ENCODE results near the gene EIF5A. TPM values are rescaled to one million over a fixed set of nuclear protein-coding genes. Genes with fewer than 3 reads are reported as not detected.

Gene EIF5A
- total and polyA plus RNA-seq, 2 experiments from 2014 or later, result 267 to 693 TPM

DNA sequence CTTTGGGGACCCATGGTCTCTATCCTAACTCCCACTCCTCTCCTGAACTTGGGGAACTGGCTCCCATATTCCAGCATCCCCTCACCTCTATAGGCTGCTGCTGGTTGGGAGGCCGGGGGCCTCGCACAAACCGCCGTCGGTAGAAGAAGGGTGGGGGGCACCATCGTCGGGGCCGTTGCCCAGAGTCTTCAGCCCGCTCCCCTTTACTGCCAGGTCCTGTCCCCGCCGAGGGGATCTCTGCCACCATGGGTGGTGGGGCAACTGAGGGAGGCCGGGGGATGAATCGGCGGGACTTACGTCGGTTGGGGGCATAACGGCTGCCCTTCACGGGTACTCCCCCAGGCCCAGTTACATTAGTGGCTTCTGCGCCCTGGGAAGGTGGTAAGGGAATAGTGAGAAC lies 17.3 kb upstream of the EIF5A start:
- Histone ChIP-seq H3K27me3 (no peaks in the 10 kb centered on the region), H3K4me3 (no peak overlapping the region), H3K27ac (no peak overlapping the region), H3K9me2 (replicated peaks; ENCODE audit: insufficient read depth) (no peaks in the 10 kb centered on the region), H3K4me2 (no peak overlapping the region), H3K79me2 (no peaks in the 10 kb centered on the region), H2AFZ (no peak overlapping the region), H3K9me3 (ENCODE audit: low read depth) (no peaks in the 10 kb centered on the region), H3K36me3 (replicated peaks; ENCODE audit: insufficient read depth, low read depth) (no peaks in the 10 kb centered on the region), H4K20me1 (ENCODE audit: insufficient read depth, poor library complexity, severe bottlenecking) (no peaks in the 10 kb centered on the region), H3K4me1 (ENCODE audit: insufficient read depth) (peaks cover 24% of the 10 kb centered on the region)
- 96% methylated on average over 19 of the region's 19 CpGs for WGBS (ENCODE audit: low lambda C conversion rate, missing lambda C conversion rate)
- TF ChIP-seq, protein P1, sequence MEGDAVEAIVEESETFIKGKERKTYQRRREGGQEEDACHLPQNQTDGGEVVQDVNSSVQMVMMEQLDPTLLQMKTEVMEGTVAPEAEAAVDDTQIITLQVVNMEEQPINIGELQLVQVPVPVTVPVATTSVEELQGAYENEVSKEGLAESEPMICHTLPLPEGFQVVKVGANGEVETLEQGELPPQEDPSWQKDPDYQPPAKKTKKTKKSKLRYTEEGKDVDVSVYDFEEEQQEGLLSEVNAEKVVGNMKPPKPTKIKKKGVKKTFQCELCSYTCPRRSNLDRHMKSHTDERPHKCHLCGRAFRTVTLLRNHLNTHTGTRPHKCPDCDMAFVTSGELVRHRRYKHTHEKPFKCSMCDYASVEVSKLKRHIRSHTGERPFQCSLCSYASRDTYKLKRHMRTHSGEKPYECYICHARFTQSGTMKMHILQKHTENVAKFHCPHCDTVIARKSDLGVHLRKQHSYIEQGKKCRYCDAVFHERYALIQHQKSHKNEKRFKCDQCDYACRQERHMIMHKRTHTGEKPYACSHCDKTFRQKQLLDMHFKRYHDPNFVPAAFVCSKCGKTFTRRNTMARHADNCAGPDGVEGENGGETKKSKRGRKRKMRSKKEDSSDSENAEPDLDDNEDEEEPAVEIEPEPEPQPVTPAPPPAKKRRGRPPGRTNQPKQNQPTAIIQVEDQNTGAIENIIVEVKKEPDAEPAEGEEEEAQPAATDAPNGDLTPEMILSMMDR (IDR thresholded peaks at IDR 0.05; ENCODE audit: poor library complexity), result no peak
- no peak for TF ChIP-seq EZH2 (IDR thresholded peaks at IDR 0.05; ENCODE audit: borderline replicate concordance)
- no peak for TF ChIP-seq EZH2phosphoT487 (IDR thresholded peaks at IDR 0.05; ENCODE audit: low read depth, severe bottlenecking, unreplicated experiment)
- no peak for DNase-seq (ENCODE audit: low spot score)

DNA sequence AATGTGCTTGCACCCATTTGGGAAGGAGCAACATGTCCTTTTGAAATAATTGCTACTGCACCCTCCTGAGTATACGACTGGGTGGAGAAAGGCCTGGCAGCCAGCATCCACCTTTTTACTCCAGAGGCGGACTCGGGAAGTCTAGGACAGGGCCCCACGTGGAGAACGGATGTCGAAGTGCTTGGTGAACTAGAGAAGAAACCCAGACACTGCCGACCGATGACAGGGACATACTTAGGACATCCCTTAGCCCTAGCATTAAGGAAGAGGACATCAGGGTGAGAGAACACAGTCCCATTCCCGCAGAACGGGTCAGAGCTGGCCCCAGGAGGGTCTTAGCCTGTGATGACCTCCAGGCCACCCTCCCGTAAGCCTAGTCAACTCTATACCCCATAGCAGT lies 16.7 kb upstream of the EIF5A start:
- Histone ChIP-seq H3K9me2 (replicated peaks; ENCODE audit: insufficient read depth) (no peaks in the 10 kb centered on the region), H3K36me3 (replicated peaks; ENCODE audit: insufficient read depth, low read depth) (no peaks in the 10 kb centered on the region), H3K4me3 (no peak overlapping the region), H2AFZ (no peak overlapping the region), H3K27ac (no peak overlapping the region), H3K4me2 (no peak overlapping the region), H3K4me1 (ENCODE audit: insufficient read depth) (peaks cover 24% of the 10 kb centered on the region), H4K20me1 (ENCODE audit: insufficient read depth, poor library complexity, severe bottlenecking) (no peaks in the 10 kb centered on the region), H3K79me2 (no peaks in the 10 kb centered on the region), H3K9me3 (ENCODE audit: low read depth) (no peaks in the 10 kb centered on the region), H3K27me3 (no peaks in the 10 kb centered on the region)
- WGBS (ENCODE audit: low lambda C conversion rate, missing lambda C conversion rate), result 79% methylated on average over 11 of the region's 11 CpGs
- TF ChIP-seq EZH2 (IDR thresholded peaks at IDR 0.05; ENCODE audit: borderline replicate concordance), result no peak
- TF ChIP-seq, protein P1 (IDR thresholded peaks at IDR 0.05; ENCODE audit: poor library complexity), result no peak
- TF ChIP-seq EZH2phosphoT487 (IDR thresholded peaks at IDR 0.05; ENCODE audit: low read depth, severe bottlenecking, unreplicated experiment), result no peak
- no peak for DNase-seq (ENCODE audit: low spot score)

DNA sequence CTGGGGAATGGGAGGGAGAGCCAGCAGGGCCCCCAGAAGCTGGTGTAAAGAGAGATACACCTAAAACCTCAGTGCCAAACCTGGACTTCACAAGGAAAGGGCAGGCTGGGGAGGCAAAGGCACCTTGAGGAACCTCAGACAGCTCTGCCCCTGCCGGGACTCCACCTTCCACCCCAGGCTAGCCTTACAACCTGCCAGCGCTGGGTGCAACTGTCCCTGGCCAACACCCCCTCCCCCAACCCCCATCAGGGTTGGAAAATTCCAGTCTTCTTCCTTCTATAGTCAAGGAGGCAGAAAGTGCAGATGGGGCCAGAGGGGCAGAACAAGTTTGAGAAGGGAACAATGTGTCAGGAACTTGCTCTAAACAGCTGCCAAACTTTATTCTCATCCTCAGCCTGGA lies 15.2 kb upstream of the EIF5A start:
- Histone ChIP-seq H3K4me1 (ENCODE audit: insufficient read depth) (peaks cover 28% of the 10 kb centered on the region), H3K36me3 (replicated peaks; ENCODE audit: insufficient read depth, low read depth) (no peaks in the 10 kb centered on the region), H4K20me1 (ENCODE audit: insufficient read depth, poor library complexity, severe bottlenecking) (no peaks in the 10 kb centered on the region), H2AFZ (no peak overlapping the region), H3K4me3 (no peak overlapping the region), H3K79me2 (no peaks in the 10 kb centered on the region), H3K9me3 (ENCODE audit: low read depth) (no peaks in the 10 kb centered on the region), H3K4me2 (no peak overlapping the region), H3K27ac (no peak overlapping the region), H3K9me2 (replicated peaks; ENCODE audit: insufficient read depth) (no peaks in the 10 kb centered on the region), H3K27me3 (no peaks in the 10 kb centered on the region)
- DNase-seq (ENCODE audit: low spot score), result no peak
- 77% methylated on average over 2 of the region's 2 CpGs for WGBS (ENCODE audit: low lambda C conversion rate, missing lambda C conversion rate)
- TF ChIP-seq, protein P1 (IDR thresholded peaks at IDR 0.05; ENCODE audit: poor library complexity), result no peak
- no peak for TF ChIP-seq EZH2phosphoT487 (IDR thresholded peaks at IDR 0.05; ENCODE audit: low read depth, severe bottlenecking, unreplicated experiment)
- TF ChIP-seq EZH2 (IDR thresholded peaks at IDR 0.05; ENCODE audit: borderline replicate concordance), result no peak

DNA sequence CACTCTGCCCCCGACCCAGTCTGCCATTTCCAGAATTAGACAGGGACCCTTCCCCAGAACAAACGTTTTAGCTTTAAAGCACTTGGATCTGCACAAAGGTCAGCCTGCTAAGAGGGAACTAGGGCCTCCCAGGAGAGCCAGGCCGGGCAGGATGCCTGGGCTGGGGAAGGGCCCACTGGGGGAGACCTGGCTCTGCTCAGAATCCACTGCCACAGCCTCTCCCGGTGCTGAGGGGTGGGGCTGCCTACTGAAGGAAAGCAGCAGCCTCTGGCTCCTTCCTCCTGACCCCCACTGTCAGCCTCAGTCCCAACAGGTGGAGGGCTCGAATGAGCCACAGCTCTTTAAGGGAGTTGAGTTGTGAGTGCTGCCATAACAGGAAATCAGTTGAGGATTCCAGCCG lies 14.7 kb upstream of the EIF5A start:
- peak; percentile 47 for DNase-seq (ENCODE audit: low spot score)
- H3K4me3 ChIP-seq, result no peak overlapping the region
- H2AFZ ChIP-seq, result no peak overlapping the region
- H3K9me3 ChIP-seq (ENCODE audit: low read depth), result no peaks in the 10 kb centered on the region
- TF ChIP-seq, protein P1 (IDR thresholded peaks at IDR 0.05; ENCODE audit: poor library complexity), result no peak
- TF ChIP-seq EZH2phosphoT487 (IDR thresholded peaks at IDR 0.05; ENCODE audit: low read depth, severe bottlenecking, unreplicated experiment) (no peak), EZH2 (IDR thresholded peaks at IDR 0.05; ENCODE audit: borderline replicate concordance) (no peak)
- peaks cover 28% of the 10 kb centered on the region for H3K4me1 ChIP-seq (ENCODE audit: insufficient read depth)
- no peak overlapping the region for H3K27ac ChIP-seq
- no peaks in the 10 kb centered on the region for H3K79me2 ChIP-seq
- no peaks in the 10 kb centered on the region for H3K27me3 ChIP-seq
- H3K4me2 ChIP-seq, result peak overlapping the region; percentile 35
- no peaks in the 10 kb centered on the region for H3K36me3 ChIP-seq (replicated peaks; ENCODE audit: insufficient read depth, low read depth)
- H3K9me2 ChIP-seq (replicated peaks; ENCODE audit: insufficient read depth), result no peaks in the 10 kb centered on the region
- 39% methylated on average over 6 of the region's 6 CpGs for WGBS (ENCODE audit: low lambda C conversion rate, missing lambda C conversion rate)
- H4K20me1 ChIP-seq (ENCODE audit: insufficient read depth, poor library complexity, severe bottlenecking), result no peaks in the 10 kb centered on the region

Measured in hepatocyte (in vitro differentiated cells).